Iris pigment epithelial cell (primary cell): ENCODE data around the gene WDFY2.
"Not testable (repeated sequence)": the region's sequence is repeated elsewhere in the genome, so short reads cannot be mapped to it uniquely, and the experiment has no call there.

Source experiments
- DNase-seq: peaks from one replicate; pipeline ENCODE4 v3.0.0-alpha.2; 2011; ENCODE audit warnings: low read depth

Gene WDFY2

DNA sequence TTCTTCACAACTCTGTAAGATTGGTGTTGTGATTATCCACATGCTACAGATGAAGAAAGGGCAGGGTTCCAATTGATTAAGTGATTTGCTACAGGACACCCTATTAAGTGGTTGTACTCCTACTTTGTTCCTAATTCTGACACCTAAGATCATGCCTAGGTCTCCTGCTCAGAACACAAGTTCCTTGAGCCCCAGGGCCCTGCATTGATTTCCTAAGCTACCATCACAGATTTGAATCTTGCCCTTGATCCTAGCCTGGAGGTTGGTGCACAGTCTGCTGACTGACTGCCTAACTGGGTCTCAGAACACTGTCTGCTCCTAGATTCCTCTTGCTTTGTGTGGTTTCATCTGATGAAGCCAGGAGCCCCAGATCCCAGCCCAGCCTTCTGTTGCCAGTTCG, 19.6 kb upstream of the WDFY2 start:
- no peak for DNase-seq

DNA sequence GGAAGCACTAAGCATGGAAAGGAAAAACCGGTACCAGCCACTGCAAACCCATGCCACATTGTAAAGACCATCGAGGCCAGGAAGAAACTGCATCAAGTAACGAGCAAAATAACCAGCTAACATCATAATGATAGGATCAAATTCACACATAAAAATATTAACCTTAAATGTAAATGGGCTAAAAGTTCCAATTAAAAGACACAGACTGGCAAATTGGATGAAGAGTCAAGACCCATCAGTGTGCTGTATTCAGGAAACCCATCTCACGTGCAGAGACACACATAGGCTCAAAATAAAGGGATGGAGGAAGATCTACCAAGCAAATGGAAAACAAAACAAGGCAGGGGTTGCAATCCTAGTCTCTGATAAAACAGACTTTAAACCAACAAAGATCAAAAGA, 15.3 kb upstream of the WDFY2 start:
- DNase-seq = not testable (repeated sequence)

DNA sequence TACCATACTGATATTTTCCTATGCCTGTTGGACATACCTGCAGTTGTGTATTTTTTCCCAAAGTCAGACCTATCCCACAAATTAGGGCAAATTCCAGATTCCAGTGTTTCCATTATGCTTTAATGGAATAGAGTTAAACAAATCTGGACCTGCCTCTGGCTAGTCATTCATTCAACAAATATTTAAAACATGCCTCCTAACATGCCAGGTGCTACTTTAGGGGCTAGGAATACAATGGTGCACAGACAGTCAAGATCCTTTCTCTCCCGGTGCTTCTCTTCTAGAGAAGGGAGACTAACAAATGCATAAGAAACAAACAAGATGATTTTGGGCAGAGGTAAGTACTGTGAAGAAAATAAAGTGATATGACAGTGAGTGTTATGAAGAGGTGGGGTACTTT, 7.5 kb upstream of the WDFY2 start:
- no peak for DNase-seq

DNA sequence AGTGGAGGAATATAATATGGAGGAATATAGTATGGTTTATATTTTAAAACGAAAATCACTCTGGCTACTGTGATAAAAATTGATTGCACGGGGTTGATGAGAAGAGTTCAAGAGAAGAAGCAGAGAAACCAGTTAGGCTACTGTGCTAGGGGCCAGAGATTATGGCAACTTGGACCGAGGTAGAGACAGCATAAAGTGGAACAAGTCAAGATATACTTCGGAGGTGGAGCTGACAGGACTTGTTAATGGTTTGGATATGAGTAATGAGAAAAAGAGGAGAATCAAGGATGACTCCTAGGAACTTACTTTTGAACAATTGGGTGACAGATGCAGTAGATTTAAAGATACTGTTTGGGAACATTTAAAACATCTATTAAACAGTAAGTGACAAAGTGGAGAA, 6.6 kb upstream of the WDFY2 start:
- no peak for DNase-seq

DNA sequence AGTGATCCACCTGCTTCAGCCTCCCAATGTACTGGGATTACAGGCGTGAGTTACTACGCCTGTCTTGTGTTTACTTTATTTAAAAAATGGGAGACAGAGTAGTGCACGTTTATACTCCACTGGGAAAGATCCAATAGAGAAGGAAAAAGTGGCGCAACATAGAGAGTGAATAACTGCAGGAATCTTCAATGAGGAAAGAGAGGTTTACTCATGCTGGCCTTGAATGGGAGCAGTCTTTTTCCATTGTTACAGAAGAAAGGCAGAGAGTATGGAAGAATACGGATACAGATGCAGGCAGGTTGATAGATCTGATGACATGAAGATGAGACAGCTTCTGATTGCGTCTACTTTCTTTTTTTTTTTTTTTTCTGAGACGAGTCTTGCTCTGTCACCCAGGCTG, 4.6 kb upstream of the WDFY2 start:
- DNase-seq = no peak

DNA sequence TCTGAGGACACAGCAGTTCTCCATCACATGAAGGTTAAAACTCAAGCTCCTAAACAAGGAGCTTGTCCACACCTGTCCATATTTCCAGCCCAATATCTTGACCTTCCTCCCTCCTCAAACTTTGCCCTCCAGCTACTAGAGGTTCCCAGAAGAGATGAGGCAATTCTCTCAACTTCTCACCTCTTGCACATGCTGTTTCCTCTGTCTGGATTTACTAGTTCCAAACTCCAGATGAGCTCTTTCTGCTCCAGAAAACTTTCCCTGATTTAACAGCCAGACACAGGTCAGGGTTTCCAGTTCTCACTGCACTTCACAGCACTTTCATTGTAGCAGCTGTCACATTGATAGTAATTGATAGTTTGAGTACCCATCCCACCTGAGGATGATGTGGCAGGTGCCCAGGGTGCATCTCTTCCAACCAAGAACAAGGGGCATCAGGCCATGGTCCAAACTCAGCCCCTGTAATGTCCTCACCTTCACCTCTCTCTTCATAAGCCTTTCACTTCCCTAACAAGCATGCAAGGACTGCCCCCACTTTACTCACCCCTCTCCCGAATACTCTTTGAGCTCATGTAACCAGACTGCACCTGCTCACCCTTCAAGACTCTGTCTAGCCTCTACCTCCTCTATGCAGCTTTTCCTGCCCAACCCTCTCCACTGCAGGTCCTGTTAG, 3.0 kb upstream of the WDFY2 start:
- DNase-seq = no peak

DNA sequence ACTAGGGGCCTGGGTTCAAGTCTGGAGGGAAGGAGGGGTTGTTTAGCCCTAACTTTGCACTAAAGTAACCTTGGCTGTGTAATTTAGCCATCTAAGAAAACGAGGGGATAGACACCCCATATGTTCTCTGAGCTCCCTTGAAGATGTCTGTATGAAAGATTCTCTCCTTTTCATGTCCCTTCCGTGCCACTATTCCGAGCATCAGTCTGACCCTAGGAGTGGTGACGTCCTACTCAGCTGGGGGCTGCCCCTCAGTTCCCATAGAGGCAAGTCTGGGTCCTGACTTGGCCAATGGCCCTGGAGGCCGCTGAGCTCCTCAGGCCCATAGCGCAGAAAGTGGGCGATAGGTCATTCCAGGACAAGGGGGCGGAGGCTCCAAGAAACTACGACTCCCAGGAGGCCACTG, 790 bp upstream of the WDFY2 start:
- DNase-seq = no peak

DNA sequence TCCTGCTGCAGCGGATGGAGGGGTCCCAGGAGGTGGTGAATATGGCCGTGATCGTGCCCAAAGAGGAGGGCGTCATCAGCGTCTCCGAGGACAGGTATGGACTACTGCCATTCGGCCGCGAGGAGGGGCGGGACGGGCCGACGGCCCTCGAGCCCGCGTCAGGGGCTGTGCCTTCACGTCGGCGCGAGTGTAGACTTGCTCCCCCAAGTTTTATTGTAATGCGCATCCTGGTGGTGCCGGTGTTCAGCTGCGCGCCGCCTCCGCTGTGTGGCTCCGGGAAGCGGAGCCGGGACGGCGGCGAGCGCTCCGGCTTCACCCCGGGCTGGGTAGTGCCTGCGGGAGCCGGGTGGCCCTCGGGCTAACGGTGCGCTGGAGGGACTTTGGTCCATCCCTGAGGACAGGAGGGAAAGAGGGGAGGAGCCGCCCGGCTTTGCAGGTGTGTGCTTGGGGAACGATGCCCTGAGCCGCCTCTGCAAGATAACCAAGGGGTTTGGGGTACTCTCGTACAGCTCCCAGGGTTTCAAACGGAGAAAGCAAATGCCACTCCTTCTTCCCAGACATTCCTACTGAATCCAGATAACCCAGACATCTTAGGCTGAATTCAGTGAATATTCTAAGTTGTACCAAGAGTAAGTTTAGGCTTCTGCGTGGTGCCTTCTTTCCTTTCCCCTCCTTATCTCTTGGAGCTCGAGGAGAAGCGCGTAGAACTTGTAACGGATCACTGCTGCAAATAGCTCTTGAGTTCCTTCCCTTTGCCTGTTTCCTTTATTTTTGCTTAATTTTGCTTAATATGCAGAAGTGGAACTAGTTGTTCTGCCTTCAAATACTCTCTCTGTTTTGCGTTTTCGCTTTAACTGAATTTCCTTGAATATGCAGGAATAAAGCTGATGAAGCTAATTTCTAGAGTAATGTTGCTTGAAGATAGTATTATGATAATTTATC, 740 bp downstream of the WDFY2 start:
- peak; percentile 59 for DNase-seq

DNA sequence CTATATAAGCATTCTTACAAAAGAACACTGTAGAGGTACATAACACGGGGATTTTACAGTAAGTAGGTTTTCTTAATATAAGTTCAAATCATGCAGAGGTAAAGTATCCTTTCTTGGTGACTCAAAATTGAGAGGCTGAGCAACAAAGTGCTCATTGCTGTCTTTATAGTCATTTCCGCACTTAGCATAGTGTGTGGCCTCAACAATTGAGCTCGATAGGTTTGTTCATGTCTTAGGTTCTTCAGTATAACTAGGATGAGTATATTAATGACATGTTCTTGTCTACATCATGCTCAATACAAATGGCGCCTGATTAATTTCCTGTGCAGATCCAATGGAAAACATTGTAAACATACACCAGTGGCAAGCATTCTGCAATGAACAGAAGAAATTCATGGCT, 1.4 kb downstream of the WDFY2 start:
- peak; percentile 70 for DNase-seq

DNA sequence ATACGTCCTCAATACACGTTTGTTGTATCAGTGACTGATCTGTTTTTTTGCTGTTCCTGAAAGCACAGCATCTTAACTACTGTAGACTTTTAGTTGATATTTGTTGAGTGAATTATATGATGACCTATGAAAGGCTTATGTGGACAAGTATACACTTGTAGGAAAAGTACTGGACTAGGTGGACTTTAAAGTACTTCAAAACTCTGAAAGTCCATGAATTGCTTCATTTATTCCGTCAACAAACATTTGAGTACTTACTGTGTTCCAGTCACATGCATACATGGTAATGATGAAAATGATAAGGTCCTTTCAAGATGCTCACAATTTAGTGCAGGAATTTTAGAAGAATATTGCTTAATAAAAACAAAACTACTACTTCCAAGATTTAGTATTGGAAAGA, 3.1 kb downstream of the WDFY2 start:
- DNase-seq = no peak

DNA sequence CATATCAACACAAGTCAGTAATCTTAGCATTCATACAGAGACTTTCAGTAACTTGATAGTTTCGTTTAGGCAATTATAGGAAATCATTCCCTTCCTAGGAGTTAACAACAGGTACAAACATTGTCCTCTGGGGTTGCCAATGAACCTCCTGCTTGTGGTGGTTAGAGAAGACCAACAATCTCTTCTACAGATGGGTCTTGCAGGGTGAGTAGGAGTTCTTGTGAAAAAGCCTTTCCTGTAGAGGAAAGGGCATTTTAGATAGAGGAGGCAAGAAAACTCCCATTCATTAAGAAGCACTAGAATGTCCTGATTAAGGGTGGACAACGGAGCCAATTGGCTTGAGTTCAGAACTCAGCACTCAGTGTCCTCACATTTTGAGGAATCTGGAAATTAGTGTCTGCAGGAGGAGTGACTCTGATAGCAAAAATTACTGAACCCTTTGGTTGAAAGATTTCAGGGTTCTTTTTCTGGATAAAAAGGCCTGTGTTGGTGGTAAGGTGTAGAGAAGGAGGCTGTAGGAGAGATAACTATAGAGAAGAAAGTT, 4.2 kb downstream of the WDFY2 start:
- DNase-seq = no peak

DNA sequence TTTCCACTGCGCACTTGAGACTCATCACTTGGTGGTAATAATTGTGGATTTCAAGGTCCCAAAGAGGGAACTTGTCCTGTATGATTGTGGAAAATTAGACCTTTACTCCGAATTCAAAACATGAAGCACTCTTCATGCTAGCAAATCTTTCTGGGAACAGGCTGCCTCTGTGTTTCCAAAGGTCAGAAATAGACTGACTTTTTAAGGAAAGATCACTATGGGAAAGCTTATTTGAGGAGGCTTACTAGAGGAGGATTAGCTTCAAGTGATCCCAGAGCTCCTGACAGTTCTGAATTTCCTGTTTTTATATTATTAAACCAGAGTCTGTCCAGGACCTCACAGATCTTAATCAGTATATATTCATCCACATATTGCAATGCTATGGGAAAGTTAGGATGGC, 5.5 kb downstream of the WDFY2 start:
- no peak for DNase-seq

DNA sequence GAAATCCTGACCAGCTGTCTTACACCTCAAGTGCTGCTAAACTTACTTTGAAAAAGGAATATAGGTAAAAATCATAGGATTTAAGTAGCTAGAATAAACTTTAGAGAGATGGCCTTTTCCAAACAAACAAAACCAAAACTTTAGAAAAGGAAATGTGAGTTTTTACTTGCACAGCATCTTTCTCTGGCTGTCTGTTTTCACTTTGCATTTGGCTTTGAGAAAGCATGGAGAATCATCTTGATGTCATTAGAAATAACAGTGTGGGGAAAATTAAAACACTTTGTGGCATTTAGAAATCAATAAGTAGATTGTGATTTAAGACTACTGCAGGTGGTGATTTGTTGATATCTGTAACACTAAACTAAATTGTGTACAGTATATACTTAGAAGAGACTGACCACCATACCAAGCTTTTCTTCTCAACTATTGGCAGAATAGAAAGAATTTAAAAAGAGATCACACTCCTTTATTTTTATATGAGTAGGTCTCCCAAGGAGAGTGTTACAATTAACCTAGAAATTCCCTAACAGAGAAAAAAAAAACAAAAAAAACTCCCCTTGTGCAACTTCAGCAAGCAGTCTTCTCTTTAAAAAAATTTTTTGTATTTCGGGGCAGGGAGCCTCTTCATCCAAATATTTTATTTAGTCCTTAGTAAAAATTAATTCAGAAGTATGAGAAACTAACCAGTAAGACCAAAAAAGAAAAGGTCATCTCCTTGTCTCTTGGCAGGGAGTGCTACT, 6.1 kb downstream of the WDFY2 start:
- no peak for DNase-seq

DNA sequence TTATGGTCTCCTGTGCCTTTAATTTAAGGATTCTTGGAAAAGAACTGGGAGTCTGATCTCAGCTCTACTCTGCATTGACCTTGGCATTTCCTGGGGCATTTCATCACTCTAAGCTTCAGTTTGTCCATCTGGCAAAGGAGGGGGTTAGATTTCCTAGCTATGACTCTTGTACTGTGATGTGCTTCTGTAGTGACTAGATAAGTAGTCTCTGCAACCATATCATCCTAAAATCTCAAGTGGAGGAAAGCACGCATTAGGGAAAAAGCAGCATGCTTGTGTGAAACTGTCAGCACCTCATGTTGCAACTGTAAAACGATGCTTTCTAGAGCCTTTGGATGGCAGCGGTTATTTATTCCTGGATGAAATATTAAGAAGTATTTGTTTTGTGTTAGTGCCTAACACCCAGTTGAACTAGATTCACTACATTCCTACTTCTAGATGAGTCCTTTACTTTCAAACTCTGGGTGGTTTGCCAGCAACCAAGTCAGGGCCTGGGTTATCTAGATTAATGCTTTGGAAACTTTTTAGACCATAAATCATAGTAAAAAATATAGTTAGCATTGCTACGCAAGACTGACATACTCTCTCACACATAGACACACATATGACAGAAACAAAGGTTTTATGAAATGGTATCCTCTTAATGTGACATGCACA, 6.8 kb downstream of the WDFY2 start:
- DNase-seq = peak; percentile 92

DNA sequence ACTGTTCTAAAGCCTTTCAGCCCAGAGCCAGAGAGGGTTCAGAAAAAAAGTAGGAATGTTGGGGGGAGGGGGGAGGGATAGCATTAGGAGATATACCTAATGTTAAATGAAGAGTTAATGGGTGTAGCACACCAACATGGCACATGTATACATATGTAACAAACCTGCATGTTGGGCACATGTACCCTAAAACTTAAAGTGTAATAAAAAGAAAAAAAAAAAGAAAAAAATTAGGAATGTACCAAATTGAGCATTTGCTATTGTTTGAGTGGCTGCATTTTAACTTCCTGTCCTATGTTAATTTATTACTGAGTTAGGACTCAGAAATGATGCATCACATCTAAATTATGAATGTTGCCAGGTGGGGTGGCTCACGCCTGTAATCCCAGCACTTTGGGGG, 7.7 kb downstream of the WDFY2 start:
- DNase-seq = not testable (repeated sequence)

DNA sequence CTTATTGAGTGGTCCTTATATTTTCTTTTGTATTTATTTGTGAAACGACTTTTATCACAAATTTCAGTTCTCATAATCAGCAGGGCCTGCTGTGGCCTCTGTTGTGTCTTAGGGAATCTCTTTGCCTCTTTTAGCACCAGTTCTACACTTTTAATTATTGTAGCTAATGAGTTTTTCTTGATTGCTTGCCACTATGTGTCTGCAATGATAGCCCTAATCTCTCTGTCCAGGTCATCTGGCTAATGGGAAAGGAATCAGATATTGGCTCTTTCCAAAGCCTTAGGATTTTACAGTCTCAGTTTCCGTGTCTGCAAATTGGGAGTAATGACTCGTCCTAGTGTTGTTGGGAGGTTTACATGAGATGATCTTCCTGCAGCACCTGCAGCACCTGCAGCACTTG, 10.2 kb downstream of the WDFY2 start:
- DNase-seq = no peak

DNA sequence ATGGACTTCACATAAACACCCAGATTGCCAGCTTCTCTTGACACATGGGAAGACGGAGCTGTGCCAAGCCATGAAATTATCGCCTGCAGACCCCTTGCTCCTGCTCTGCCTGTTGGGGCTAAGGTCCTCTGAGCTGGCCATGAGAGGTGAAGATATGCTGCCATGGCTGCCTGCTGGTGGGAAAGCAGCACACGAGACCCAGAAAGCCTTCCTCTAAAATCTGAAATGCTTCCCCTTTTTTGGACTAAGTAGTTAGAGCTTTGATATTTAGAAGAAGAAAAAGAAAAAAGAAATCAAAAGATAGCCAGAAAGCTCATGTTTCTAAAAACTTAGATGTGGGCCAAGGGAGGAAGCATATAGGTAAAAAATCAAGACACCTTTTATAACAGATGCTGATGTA, 11.2 kb downstream of the WDFY2 start:
- no peak for DNase-seq

DNA sequence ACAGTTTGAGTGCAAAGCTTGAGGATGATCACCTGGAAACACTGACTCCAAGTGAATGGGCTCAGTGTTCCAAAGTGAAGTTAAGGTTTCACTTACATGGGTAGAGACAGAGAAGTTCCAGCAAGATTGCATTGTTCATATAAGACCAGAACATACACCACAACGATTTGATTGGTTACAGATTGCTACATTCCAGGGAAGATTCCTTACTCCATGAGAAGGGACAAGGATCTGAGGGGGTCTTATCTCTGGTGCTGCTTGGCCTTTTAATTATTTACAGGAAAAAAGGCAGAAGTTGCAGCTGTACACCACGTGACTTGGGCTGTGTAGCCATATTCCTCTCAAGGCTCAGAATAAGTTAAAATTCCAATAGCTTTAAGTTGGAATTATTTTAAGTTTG, 12.3 kb downstream of the WDFY2 start:
- no peak for DNase-seq

DNA sequence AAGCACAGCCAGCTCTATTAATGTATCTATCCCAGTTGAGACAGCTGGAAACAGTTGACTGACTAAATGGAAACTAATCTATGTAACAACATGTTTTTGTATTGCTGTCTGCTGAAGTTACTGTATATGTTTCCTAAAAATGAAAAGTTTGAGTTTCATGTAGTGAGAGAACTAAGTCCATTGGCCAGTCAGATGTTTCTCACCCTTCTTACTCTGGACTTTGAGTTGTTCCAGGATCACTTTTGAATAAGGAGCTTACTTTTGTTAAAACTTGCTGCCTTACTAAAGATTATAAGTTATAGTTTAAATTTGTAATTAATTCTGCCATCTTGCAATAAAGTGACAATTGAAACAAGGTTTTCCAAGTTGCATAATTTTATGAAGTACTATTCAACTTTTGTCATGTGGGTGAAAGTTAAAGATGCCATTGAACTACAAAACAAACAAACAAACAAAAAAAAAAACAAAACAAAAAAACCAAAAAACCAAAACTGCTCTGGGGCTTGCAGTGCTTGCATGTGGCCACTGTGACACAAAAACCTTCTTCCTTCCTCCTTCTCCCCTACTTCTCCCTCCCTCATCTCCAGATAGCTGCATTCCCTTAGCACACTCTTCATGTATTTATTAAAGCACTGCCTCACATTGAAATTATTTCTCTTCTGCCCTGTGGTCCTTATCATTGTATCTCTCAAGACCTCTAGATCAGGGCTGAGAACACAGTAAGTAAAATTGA, 15.3 kb downstream of the WDFY2 start:
- DNase-seq = no peak

DNA sequence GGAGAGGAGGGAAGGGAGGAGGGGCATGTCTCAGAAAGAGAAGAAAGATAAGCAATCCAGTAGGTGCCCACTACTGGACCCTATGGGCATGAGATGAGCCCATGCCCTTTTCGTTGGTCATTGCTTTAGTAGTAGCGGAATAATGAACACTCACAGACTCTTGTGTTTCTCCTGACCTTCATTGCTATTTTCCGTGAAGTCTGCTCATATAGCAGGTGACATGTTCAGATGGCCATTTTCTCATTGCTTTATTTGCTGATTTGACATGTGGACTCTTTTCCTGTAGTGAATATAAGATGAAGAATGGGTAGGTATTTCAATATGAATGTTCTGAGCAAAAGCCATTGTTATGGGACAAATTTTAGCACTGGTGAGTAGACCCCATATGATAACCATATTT, 16.4 kb downstream of the WDFY2 start:
- DNase-seq = no peak
